Nephron (organoid): ENCODE results near the gene SC5D.

Source experiments
- H3K27ac Mint-ChIP-seq, 3 experiments: 2 replicates each; pipeline ENCODE4 v1.8.0; 2020; ENCODE audit warnings: mixed read lengths in 3 of 3, mild to moderate bottlenecking in 2 of 3, moderate library complexity in 1 of 3
- H3K27me3 Mint-ChIP-seq: 2 replicates; pipeline ENCODE4 v1.8.0; 2021; ENCODE audit warnings: low read depth, mild to moderate bottlenecking, moderate library complexity, mixed read lengths
- H3K36me3 Mint-ChIP-seq: 2 replicates; pipeline ENCODE4 v1.8.0; 2020; ENCODE audit warnings: low read depth, mixed read lengths
- H3K4me1 Mint-ChIP-seq: 2 replicates; pipeline ENCODE4 v1.8.0; 2020; ENCODE audit warnings: mixed read lengths
- H3K4me3 Mint-ChIP-seq, 3 experiments: 2 replicates each; pipeline ENCODE4 v1.8.0; 2020; ENCODE audit warnings: mild to moderate bottlenecking in 3 of 3, mixed read lengths in 3 of 3, moderate library complexity in 2 of 3
- H3K9me3 Mint-ChIP-seq: 2 replicates; pipeline ENCODE4 v1.8.0; 2020; ENCODE audit warnings: mixed read lengths
- CTCF ChIP-seq, 3 experiments: fragments of 200-600 bp; sonication (generic); IDR thresholded peaks; one replicate each; pipeline ENCODE4 v1.5.0; 2021; ENCODE audit warnings: antibody characterized with exemption in 3 of 3; ENCODE audit not compliant: unreplicated experiment in 3 of 3

SC5D gene

GRCh38 chr11:121349790-121350189, 57.2 kb downstream of the SC5D start:
- Mint-ChIP-seq H3K27me3 (peaks cover 15% of the 10 kb centered on the region), H3K36me3 (no peaks in the 10 kb centered on the region), H3K27ac (peak overlapping the region in 2 of 3 experiments; percentile 27 to 37), H3K4me3 (no peak overlapping the region), H3K9me3 (no peaks in the 10 kb centered on the region), H3K4me1 (peaks cover 64% of the 10 kb centered on the region)
- TF ChIP-seq CTCF (IDR thresholded peaks at IDR 0.05; ENCODE audit: unreplicated experiment in 3 of 3) = no peak

GRCh38 chr11:121350314-121351082, 57.9 kb downstream of the SC5D start:
- Mint-ChIP-seq H3K9me3 (no peaks in the 10 kb centered on the region), H3K27me3 (peaks cover 12% of the 10 kb centered on the region), H3K4me3 (no peak overlapping the region), H3K36me3 (no peaks in the 10 kb centered on the region), H3K27ac (peak overlapping the region; percentile 32 to 50 (median 37)), H3K4me1 (peaks cover 64% of the 10 kb centered on the region)
- no peak for TF ChIP-seq CTCF (IDR thresholded peaks at IDR 0.05; ENCODE audit: unreplicated experiment in 3 of 3)

- Mint-ChIP-seq H3K4me1 (peaks cover 64% of the 10 kb centered on the region), H3K4me3 (no peak overlapping the region), H3K27me3 (peaks cover 15% of the 10 kb centered on the region), H3K9me3 (no peaks in the 10 kb centered on the region), H3K36me3 (no peaks in the 10 kb centered on the region), H3K27ac (peak overlapping the region; percentile 32 to 50 (median 37))
- TF ChIP-seq CTCF (IDR thresholded peaks at IDR 0.05; ENCODE audit: unreplicated experiment in 3 of 3) = no peak
Observed at GRCh38 chr11:121351083-121351630, 58.6 kb downstream of the SC5D start.

- no peak overlapping the region for H3K4me3 Mint-ChIP-seq
- H3K27me3 Mint-ChIP-seq = peaks cover 18% of the 10 kb centered on the region
- H3K4me1 Mint-ChIP-seq = peaks cover 62% of the 10 kb centered on the region
- no peaks in the 10 kb centered on the region for H3K36me3 Mint-ChIP-seq
- no peaks in the 10 kb centered on the region for H3K9me3 Mint-ChIP-seq
- peak overlapping the region; percentile 13 to 37 (median 28) for H3K27ac Mint-ChIP-seq
- TF ChIP-seq CTCF (IDR thresholded peaks at IDR 0.05; ENCODE audit: unreplicated experiment in 3 of 3) = no peak
Observed at GRCh38 chr11:121352251-121352891, 59.8 kb downstream of the SC5D start.

- Mint-ChIP-seq H3K27me3 (peaks cover 13% of the 10 kb centered on the region), H3K27ac (no peak overlapping the region), H3K36me3 (no peaks in the 10 kb centered on the region), H3K4me1 (peaks cover 45% of the 10 kb centered on the region), H3K4me3 (no peak overlapping the region), H3K9me3 (no peaks in the 10 kb centered on the region)
- TF ChIP-seq CTCF (IDR thresholded peaks at IDR 0.05; ENCODE audit: unreplicated experiment in 3 of 3) = no peak
Observed at GRCh38 chr11:121354192-121354591, 61.6 kb downstream of the SC5D start.
